ENCODE data around the gene CZIB.

GRCh38 chr1:53250325-53250724 lies 29.9 kb upstream of the CZIB start:
- TF ChIP-seq CTCF (conservative IDR thresholded peaks at IDR 0.05; ENCODE audit: low read depth, low read length): no peak
- no peak for TF ChIP-seq EZH2 (IDR thresholded peaks at IDR 0.05; ENCODE audit: borderline replicate concordance, low read depth, low read length, poor library complexity, severe bottlenecking)

Measured in A673 (cell line).